HG02973 (cell line): ENCODE results near the gene DPH5.
"Not testable (repeated sequence)": the region's sequence is repeated elsewhere in the genome, so short reads cannot be mapped to it uniquely, and the experiment has no call there.

Experiments used
- ATAC-seq: cut with Tn5 transposase; IDR thresholded peaks from one replicate; pipeline ENCODE4 v1.9.1; 2021; ENCODE audit warnings: moderate library complexity; ENCODE audit not compliant: unreplicated experiment

DPH5 gene, protein sequence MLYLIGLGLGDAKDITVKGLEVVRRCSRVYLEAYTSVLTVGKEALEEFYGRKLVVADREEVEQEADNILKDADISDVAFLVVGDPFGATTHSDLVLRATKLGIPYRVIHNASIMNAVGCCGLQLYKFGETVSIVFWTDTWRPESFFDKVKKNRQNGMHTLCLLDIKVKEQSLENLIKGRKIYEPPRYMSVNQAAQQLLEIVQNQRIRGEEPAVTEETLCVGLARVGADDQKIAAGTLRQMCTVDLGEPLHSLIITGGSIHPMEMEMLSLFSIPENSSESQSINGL

DNA sequence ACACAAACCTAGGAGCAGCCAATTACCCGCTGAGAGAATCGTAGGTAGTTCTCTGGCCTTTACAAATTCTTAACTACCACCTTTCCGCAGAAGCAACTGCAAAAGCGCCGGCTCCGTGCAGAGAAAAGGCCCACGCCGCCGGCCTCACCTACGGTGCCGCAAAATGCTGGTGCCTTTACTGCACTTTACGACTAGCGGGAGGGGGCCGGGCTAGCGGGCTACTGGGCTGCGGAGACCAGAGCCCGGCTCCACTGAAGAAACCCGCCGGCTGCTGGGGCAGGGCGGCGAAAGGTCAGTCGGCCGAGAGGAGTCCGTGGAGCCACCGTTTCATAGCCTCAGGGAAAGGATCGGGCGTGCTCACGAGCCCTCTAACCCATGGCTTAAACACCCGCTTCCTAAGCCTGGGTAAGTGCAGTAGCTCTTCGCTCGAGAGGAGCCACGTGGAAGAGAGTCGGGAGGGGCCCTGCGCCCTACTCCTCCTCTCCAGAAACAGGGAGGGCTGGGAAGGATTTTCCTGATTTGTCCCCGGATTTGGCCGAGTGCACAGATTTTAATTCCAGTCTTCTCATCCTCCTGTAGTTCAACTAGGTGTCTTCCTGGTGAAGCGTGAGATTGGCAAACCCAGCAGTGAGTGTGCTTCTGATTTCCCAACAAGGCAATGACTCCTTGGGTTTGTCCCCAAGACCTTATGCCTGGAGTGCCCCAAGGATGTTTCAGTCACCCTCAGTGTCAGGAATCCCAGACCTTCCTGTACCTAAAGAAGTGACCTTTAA is at the start of gene DPH5:
TSS of gene DPH5 (minus strand) at position 128 of the 773 bp plus-strand sequence. CDS start 341 bp downstream, outside the sequence.
- ATAC-seq: peak; percentile 75

DNA sequence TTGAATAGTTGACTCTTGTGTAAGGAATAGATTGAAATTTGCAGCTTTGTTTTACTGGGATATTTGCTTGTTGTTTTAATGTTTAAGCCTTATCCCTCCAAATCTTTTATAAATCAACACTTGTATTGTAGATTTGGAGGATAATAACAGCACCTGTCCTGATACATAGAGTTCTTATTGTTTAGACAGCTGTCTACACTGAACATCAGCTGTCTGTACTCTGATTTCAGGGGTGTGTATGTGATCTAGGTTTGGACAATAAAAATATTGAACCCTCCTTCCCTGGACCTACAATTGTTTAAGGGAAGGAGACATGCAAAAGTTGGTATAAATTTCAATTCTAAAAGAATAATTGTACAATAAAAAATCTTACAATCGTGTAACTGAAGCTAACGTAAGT is 48.3 kb upstream of the DPH5 start:
- no peak for ATAC-seq

DNA sequence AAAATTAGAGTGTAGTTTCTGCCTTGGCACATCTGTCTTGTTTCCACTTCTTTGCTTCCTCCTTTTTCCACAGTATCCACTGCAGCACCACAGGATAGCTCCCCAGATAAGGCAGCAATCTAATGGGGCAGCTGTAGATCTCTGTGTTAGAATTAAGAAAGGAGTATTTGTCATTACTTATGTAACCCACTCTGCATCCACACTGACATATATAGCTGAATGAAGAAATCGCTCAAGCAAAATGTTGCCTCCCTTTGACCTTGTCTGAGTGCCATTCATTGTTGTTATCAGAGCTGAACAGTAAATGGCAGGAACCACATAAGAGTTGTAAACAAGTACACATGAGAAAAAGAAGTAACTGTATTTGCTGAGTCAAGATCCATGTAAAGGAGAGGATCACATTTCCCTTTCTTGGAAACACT is 45.9 kb upstream of the DPH5 start:
- ATAC-seq: no peak

DNA sequence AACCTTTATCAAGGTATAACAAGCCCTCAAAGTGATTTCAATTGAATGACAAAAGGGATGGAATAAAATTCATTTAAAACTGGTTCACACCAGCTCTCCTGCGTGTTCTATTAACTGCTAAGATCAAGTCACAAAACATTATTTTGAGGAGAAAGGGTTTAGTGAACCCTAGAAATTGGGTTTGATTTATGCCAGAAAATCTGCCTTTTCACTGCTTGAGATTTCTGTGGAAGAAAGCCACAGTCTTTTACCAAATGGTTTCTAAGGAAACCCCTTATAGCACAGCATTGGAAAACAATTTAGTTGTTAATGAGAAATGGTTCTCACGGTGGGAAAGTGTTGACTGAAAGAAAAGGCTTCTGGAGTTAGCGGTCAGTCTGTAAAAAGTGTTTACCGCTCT is 43.6 kb upstream of the DPH5 start:
- ATAC-seq: no peak

DNA sequence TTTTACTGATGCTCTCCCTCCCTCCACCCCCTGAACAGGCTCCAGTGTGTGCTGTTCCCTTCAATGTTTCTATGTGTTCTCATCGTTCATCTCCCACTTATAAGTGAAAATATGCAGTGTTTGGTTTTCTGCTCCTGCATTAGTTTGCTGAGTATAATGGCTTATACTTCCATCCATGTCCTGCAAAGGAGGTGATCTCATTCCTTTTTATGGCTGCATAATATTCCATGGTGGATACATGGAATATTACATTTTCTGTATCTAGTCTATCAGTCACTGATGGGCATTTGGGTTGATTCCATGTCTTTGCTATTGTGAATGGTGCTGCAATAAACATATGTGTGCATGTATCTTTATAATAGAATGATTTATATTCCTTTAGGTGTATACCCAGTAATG is 41.4 kb upstream of the DPH5 start:
- ATAC-seq: not testable (repeated sequence)

DNA sequence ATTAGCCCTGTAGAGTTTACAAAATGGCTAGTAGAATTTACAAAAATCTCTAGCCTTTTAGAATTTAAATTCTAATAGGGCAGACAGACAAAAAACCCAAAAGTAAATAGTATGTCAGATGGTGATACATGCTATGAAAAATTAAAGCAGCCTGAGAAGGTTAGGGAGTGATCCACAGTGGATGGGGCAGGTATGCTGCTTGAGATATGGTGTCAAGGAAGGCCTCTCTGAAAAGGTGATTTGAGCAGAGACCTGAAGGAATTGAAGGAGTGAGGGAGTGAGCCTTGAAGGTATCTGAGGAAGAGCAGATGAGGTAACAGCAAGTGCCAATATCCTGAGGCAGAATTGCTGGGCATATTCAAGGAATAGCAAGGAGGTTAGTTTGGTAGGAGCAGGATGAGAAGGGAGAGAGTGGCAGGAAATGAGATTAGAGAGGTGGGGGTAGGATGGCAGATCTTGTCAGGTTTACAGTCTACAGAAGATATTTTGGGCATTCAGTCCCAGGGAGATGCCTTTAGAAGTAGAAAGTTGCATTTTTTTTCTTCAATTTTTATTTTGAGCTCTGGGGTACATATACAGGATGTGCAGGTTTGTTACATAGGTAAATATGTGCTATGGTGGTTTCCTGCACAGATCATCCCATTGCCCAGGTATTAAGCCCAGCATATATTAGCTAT is 40.8 kb upstream of the DPH5 start:
- no peak for ATAC-seq

DNA sequence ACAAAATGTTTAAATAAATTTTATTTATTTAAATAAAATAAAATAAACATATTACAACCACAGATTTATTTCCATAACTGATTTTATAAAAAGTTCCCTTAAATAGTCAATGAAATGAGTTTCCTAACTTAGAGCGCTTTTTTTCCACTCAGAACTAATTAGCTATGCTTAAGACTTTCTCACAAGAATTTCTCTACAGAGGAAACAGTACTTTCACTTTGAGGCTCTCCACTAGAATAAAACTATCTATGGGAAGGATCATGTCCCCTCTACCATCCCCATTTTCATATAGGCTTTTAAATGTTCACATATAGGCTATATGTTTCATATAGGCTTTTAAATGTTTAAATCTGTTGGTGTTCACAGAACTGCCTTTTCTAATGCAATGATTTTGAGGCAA is 40.0 kb upstream of the DPH5 start:
- ATAC-seq: peak; percentile 44

DNA sequence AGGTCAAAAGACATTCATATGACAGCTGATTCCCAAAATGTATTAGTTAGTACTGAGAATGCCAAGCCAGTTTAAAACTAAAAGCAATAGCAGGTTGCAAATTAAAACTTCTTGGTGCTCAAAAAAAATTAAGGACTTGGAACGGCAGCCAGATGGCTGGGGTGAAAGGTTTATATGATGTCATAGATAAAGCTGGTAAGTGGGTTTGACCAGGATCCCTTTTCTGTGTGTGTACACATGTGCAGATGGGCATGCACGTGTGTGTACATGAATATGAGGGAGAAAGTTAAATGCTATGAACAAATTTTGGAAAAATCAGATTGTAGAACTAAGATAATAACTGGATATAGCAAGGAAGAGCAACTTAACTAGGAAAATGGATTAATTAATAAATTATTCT is 39.1 kb upstream of the DPH5 start:
- ATAC-seq: no peak

DNA sequence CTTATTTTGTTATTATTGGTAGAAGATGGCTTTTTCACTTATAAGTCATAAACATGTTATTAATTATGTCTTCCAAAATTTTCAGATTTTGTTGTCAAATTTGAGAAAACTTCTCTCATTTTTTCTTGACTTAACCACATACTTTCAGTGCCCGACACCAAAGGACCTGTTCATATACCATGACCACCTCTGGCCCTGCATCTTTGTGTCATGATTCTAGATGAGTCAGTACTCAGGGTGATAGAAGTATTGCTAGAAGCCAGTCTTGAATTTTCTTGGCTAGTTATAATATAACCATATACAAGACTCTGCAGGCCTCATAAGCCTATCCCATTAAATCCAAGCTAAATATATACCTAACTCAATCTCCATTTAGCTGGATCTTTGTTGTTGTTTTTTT is 35.4 kb upstream of the DPH5 start:
- peak; percentile 63 for ATAC-seq

DNA sequence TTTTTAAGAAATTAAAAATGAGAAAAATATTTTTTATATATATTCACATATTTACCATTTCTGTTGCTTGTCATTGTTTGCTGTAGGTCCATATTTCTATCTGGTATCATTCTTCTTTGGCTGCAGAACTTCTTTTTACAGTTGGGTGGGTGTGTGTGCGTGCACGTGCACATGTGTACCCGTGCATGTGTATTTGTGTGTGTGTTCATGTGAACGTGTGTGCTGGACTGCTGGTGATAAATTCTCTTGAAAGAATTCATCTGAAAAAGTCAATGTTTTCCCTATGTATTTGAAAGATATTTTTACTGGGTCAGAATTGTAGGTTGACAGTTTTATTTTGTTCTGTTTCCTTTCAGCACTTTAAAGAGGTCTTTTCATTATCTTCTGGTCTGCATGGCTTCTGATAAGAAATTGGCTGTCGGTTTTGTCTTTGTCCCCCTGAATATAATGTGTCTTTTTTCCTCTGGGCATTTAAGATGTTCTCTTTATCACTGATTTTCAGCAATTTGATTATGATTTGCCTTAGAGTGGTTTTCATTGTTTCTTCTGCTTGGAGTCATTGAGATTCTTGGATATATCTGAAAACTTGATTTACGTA is 34.5 kb upstream of the DPH5 start:
- ATAC-seq: no peak

DNA sequence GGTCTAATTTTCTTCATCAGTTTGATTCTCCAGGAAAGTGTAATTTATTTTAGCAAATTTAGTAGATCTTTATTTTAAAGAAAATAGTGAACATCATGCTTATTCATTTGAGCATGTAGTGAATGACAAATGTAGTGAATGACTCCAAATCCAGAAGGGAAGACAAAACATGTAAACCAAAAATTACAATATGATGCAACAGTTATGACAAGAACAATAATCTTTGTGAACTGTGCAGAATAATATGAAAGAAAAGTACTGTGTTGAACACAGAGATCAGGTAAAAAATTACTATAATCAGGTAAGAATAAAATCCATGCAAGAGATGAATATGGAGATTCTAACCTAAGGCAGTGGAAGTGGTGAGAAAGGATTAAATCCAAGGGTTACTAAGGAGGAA is 30.0 kb upstream of the DPH5 start:
- ATAC-seq: no peak

DNA sequence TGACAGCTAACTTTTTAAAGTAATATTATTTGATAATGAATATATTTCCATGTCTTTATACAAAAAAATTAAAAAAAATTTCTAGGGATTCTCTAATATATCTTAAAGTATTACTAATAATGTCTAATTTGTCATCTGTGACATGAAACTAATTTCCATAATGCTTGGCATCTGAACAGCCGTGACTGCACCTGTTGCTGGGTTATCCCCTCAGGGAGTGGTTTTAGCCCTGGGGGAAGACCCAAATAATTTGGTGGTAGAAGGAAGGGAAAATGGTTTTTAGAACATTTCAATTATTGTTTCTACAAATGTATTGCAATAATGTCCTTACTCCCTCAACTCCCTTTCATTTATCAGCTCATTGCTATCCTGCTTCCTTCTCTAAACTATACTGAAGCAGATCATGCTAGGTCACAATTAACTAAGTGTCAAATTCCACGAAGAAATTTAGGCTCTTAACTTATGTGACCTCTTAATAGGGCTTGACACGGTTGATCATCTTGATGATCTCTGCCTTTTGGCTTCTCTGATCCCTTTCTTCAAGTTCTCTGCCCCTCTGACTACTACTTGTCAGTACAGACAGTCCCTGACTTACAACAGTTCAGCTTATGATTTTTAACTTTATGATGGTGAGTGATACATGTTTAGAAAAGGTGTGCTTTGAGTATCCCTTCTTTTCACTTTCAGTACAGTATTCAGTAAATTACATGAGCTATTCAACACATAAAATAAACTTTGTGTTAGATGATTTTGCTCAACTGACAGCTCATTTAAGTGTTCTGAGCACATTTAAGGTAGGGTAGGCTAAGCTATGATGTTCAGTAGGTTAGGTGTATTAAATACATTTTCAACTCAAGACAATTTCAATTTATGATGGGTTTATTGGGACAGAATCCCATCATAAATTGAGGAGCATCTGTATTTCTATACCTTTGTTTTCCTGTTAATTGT is 26.4 kb upstream of the DPH5 start:
- peak; percentile 89 for ATAC-seq

DNA sequence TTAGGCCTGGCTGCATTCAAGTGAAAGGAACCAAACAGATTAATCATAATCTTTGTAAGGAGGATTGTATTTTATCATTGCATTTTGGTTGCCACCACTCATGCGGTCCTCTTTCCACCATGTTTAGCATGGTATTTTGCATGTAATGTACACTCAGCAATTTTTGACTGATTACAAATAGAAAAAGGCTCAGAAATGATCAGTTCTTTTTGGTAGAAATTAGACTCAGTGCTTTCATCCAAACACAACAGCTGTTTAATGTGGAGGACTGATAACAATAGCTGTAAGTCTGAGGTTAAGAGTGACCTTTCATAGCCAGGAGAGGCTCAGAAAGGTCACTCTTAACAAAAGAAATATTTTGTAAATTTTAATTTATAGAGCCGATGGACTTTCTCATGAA is 25.3 kb upstream of the DPH5 start:
- no peak for ATAC-seq

DNA sequence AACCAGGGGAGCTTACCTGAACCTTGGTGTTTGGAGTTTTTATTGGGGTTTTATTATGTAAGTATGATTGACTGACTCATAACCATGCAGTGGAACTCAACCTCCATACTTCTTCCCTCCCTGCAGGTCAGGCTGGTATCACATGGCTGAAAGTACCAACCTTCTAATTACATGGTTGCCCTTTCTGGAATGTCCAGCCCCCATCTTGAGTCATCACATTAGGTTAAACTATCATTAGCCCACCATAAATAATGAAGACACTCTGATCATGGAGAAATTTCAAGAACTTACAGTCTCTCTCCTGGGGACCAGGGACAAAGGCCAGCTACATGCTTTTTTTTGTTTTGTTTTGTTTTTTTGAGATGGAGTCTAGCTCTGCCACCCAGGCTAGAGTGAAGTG is 19.2 kb upstream of the DPH5 start:
- no peak for ATAC-seq

DNA sequence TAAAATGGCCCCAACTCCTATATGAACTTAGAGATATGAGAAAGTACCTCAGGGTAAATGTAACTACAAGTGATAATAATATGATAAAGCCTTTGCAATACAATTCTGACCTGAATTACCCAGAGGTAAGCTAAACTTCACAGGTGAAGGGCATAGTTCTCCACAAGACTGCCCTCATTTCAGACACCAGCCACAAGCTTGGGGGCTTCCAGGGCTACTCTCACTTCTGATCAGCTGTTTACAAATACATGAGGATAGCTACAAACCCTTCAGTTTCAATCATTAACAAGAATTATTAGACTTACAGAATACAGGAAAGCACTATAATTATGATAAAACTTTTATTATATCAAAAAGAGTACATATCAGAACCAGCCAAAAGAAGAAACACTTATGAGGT is 18.7 kb upstream of the DPH5 start:
- no peak for ATAC-seq

DNA sequence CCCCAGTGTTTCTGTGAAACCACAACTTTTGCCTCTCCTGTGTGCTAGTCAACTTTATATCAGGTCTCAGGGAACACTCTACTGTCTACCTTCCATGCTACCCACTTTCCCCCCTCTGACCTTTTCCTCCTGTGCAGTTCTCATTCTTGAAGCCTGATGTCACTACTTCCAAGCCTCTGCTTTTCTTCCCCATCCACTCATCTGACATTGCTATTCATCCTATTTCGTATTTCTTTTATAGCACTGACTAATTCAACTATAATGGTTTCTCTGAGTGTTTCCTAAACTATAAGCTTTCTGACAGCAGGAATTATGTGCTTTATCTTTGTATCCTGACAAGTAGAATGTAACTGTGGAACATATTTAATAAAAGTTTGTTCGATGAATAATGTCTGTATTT is 18.2 kb upstream of the DPH5 start:
- no peak for ATAC-seq

DNA sequence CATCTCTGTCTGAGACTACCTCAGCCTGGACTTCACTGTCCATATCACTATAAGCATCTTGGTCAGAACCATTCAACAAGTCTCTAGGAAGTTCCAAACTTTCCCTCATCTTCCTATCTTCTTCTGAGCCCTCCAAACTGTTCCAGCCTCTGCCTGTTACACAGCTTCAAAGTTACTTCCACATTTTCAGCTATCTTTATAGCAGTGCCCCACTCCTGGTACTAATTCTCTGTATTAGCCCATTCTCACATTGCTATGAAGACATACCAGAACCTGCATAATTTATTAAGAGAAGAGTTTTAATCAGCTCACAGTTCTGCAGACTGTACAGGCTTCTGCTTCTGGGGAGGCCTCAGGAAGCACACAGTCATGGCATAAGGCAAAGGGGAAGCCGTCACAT is 15.7 kb upstream of the DPH5 start:
- no peak for ATAC-seq

DNA sequence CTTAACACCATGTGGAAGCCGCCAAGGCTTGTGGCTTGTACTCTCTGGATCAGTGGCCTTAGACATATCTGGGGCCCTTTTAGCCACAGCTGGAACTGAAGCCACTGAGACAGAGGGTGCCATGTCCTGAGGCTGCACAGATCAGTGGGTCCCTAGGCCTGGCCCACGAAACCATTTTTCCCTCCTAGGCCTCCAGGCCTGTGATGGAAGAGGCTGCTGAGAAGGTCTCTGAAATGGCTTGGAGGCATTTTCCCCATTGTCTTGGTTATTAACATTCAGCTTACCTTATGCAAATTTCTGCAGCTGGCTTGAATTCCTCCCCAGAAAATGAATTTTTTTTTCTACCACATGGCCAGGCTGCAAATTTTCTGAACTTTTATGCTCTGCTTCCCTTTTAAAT is 15.1 kb upstream of the DPH5 start:
- ATAC-seq: no peak

DNA sequence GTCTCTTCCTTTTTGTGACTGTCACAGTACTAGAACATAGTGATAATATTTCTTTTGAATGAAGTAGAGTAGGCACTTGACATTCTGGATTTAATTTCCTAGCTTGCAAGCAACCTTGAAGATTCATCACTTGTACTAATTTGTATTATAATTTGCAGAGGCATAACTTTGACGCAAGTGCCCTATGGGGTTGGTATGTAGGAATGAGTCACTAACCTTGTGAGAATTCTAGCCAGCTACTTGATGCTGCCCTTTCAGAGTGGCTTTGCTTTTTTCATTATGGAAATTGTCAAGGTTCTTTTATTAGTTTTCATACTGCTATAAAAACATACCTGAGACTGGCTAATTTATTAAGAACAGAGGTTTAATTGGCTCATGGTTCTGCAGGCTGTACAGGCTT is 13.7 kb upstream of the DPH5 start:
- no peak for ATAC-seq

DNA sequence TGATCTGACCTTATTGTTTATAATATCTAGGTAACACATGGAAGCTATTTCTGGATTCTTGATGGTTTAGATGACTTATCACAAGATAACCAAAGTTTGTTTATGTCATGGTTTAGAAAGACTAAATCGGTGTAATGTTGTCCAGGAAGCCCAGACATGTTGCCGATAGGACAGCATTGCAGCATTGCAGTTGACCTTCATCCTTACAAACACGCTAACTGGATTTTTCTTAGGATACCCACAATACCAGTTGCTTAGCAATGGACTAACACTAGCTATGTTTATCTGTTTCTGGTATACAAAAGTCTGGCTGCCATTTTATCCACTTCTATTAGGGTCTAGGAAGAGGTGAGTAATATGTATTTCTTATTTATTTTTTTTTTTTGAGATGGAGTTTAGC is 11.7 kb upstream of the DPH5 start:
- no peak for ATAC-seq

DNA sequence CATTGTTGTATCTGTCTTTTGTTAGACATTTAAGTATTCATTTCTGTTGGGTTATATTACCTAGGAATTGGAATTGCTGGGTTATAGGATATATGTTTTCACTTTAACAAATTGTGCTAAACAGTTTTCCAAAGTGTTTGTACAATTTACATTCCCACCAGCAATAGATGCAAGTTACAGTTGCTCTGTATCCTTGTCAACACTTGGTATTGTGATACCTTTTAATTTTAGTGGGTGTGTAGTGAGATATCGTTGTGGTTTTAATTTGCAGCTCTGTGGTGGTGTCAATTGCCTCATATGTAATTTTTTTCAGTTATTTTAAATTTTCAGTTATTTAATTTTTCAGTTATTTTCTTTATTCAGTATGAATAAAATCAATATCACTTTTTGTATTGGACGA is 7.4 kb upstream of the DPH5 start:
- ATAC-seq: no peak
